GM19328 (cell line): ENCODE data around the gene CCSER2.
"Not testable (repeated sequence)": the region's sequence is repeated elsewhere in the genome, so short reads cannot be mapped to it uniquely, and the experiment has no call there.

Source experiments
- ATAC-seq: cut with Tn5 transposase; IDR thresholded peaks from one replicate; pipeline ENCODE4 v1.9.1; 2021; ENCODE audit warnings: mild to moderate bottlenecking, moderate library complexity; ENCODE audit not compliant: unreplicated experiment

The CCSER2 gene

GRCh38 chr10:84312816-84313215, 15.6 kb upstream of the CCSER2 start:
- no peak for ATAC-seq

GRCh38 chr10:84314275-84314674, 14.1 kb upstream of the CCSER2 start:
- ATAC-seq: no peak

- peak; percentile 58 for ATAC-seq
Observed at GRCh38 chr10:84317174-84317573, 11.2 kb upstream of the CCSER2 start.

GRCh38 chr10:84321902-84322301, 6.5 kb upstream of the CCSER2 start:
- no peak for ATAC-seq

GRCh38 chr10:84323566-84323965, 4.8 kb upstream of the CCSER2 start:
- ATAC-seq: not testable (repeated sequence)

GRCh38 chr10:84326995-84327394, 1.4 kb upstream of the CCSER2 start:
- not testable (repeated sequence) for ATAC-seq

DNA sequence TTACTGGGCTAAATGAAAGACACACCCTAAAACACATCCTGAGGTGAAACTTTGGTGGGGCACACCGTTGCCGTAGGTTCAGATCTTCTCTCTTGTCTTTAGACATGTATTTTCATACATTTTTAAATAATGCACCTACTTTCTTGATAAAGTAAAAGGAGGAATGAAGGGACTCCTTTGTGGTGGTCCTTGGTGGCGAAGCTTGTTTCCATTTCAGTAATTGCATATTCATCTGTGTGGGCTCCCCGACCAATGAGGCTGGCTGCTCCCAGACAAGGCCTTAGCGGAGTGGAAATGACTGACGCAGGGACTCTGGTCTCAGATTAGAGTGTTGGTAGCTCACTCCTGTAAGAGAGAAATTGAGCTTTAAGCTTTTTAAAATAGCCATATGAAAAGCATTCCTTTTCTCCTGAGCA, 815 bp downstream of the CCSER2 start:
- peak; percentile 30 for ATAC-seq

DNA sequence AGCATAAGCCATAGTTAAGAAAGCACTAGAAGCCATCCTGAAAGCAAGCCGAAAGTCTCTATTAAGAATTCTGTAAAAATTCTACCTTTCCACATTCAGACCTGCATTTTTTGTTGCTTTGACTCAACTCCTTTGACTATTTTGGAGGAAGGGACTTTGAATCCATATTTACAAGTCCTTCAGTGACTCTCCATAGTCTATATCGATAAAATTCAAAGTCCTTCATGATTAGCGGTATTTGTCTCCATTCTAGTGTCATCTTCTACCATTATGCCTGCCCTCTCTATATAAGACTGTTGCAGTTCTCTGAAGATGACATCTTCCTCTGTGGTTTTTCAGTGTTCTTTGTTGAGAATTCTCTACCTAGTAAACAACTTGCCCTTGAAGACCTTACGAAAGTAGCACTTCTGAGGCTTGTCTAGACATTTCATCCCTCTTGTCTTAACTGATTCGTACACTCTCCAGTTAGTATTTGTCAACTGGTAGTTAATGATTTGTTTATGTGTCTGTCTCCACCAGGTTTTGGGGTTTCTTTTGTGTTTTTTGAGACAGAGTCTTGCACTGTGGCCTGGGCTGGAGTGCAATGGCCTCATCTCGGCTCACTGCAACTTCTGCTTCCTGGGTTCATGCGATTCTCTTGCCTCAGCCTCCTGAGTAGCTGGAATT, 1.7 kb downstream of the CCSER2 start:
- ATAC-seq: peak; percentile 28

GRCh38 chr10:84331091-84331490, 2.7 kb downstream of the CCSER2 start:
- no peak for ATAC-seq

DNA sequence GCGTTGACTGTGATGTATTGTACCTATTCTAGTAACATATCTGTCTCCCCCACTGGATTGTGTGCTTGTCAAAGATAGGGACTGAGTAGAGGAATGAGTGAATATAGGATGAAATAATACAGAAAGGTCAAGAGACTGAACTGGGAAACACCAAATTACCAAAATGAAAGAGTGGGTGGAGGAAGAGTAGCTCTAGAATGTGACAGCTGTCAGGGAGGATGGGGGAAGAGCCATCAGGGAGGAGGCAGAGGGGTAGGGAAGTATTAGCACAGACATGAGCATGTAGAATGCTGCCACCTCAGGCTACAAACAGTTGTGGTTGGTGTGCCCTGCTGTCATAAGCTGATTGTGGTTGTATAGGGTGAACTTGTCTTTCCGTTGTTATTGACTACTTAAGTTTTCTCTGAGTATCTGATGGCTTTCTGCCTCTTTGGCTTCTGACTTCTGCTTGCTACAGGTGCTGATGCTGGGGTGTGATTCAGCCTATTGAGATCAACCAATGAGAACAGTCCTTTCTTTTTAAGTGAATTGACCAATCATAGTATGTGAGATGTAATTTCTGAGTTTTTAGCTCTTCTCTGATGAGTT, 5.6 kb downstream of the CCSER2 start:
- ATAC-seq: peak; percentile 39

GRCh38 chr10:84334811-84335210, 6.4 kb downstream of the CCSER2 start:
- no peak for ATAC-seq

DNA sequence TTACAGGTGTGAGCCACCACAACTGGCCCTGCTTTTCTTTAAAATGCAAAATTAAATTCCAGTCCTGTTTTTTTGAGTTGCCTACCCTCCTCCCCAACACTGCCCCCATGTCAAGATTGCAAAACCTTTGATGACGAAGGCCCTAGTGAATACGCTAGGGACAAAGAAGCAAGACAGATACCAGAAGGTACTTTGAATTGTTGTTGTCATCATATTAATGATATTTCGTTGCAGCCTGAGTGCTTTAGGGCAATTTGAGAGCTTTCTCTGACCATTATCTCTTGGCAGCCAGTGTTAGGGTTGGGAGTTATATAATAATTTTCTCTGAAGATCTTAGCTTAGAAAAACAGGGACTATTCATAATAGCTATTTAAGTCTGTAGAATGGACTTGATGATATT, 7.1 kb downstream of the CCSER2 start:
- ATAC-seq: no peak

DNA sequence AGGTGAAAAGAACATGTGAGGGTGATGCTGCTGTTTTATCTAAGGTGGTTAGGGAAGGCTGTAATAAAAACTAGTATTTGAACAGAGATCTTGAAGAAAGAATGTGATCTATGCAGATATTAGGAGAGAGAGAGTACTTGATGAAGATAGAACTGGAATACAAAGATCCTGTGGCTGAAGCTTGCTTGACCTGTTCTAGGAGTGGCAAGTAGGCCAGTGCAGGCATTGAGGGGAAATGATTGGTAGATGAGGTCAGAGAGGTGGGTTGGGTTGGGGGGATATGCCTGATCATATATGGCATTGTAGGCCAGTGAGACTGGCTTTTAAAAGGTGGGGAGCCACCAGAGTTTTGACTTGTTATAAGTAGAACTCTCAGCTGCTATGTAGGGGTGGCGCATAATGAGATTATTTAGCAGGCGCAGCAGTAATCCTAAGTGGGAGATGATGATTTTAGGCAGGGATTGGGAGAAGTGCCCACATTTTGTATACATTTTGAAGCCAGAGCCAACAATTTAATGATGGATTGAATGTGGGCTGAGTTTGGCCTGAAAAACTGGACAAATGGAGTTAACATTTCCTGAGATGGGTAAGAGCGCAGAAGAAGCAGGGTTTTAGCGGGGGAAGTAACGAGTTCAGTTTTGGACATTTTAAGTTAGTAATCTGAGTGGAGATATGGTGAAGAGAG, 8.2 kb downstream of the CCSER2 start:
- ATAC-seq: no peak

DNA sequence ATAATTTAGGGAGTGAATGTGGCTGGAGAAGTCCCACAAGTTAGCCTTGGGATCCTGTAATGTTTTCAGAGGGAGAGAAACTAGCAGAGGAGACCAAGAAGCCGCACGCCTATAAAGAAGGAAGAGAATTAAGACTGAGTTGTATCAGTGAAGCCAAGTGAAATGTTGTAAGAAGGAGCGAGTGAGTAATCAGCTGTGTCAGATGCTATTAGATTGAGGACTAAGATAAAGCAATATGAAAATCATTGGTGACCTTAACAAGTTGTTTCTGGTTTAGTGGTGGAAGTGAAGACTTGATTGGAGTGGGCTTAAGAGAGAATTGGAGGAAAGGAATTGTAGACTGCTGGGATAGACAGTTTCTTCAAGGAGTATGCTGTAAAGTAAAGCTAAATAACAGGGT, 8.8 kb downstream of the CCSER2 start:
- no peak for ATAC-seq

GRCh38 chr10:84339025-84339424, 10.6 kb downstream of the CCSER2 start:
- no peak for ATAC-seq

DNA sequence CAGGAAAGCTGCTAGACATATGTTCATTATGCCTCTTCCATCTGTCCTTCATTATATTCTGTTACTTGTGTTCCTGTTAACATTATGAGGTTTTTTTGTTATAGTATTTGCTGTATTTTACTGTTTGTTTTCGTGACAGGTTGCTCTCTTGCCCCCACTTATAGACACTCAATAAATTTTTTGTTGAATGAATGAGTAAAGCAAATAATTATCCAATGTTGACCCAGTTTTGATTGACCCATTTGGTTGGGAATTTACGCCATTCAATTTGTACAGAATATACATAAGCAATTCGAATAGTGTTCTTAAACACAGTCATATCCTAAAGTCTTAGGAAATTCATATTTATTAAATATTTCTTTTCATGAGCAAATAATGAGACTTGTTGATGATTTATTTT, 11.8 kb downstream of the CCSER2 start:
- no peak for ATAC-seq

DNA sequence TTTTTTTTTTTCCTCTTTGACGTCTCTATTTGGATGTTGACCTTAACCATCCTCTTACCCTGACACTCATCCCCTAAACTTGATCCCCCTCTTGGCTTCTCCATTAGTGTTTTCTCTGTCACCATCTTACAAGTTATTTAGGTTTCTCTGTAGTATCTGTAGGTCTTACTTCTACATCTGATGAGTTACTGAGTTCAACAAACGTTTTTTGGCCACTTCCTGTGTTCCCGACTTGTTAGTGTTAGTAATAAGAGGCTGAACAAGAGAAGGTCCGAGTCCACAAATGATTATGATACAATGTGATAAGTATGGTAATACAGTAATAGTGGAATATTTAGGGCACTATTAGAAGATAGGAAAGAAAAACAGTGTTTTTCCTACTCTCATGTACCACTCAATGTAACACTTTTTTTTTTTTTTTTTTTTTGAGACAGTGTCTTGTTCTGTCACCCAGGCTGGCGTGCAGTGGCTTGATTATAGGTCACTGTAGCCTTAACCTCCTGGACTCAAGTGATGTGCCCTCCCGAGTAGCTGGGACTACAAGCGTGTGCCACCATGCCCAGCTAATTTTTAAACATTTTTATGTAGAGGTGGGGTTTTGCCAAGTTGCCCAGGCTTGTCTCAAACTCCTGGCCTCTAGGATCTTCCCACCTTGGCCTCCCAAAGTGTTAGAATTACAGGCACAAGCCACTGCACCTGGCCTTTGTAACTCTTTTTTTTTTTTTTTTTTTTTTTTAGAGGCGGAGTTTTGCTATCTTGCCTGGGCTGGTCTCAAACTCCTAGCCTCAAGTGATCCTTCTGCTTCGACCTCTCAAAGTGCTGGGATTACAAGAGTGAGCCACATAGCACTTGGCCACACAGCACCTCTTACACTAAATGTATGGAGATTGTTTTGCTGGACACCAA, 12.5 kb downstream of the CCSER2 start:
- no peak for ATAC-seq

DNA sequence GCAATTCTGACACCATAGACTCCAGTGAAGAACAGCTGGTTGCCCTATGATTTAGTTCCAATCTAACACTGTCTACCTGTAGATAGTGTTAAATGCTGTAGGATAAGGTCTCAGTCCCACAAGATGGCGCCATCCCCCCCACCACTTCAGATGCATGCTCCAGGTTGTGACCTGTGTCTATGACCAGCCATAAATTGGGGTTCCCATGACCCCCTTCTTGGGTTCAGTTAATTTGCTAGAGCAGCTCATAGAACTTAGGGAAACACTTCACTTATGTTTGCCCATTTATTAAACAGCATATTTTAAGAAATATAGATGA, 13.1 kb downstream of the CCSER2 start:
- ATAC-seq: no peak

DNA sequence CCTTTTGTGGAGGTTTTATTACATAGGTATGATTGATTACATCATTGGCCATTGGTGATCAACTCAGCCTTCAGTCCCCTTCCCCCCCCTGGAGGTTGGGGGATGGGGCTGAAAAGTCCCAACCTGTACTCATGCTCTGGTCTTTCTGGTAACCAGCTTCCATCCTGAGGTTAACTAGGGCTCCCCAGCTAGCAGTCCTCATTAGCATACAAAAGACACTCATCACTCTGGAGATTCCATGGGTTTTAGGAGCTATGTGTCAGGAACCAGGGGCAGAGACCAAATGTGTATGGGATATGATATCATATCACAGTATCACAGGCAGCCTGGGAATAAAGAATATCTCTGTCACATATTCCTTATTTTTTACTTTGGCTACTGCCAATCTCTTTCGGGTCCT, 13.6 kb downstream of the CCSER2 start:
- ATAC-seq: no peak

- no peak for ATAC-seq
Observed at GRCh38 chr10:84342584-84342983, 14.2 kb downstream of the CCSER2 start.

- no peak for ATAC-seq
Observed at GRCh38 chr10:84343831-84344230, 15.4 kb downstream of the CCSER2 start.
